NCI-H2227 treated with DMSO at 0.1 percent for 48 hours (cell line): Measurements from ENCODE around the gene C19orf38.
"Not testable (repeated sequence)": the region's sequence is repeated elsewhere in the genome, so short reads cannot be mapped to it uniquely, and the experiment has no call there.

ENCODE experiments used
- DNase-seq: peaks from one replicate; lab custom pipeline; 2025; lab: John Stamatoyannopoulos, UW

The C19orf38 gene

GRCh38 chr19:10823690-10824089 lies 24.5 kb upstream of the C19orf38 start:
- DNase-seq: no peak

- DNase-seq: no peak
These were observed 22.0 kb upstream of the C19orf38 start for GRCh38 chr19:10826231-10826630.

GRCh38 chr19:10826846-10827245 lies 21.4 kb upstream of the C19orf38 start:
- no peak for DNase-seq

GRCh38 chr19:10828981-10829821 lies 19.0 kb upstream of the C19orf38 start:
- DNase-seq: no peak

GRCh38 chr19:10829967-10830366 lies 18.2 kb upstream of the C19orf38 start:
- no peak for DNase-seq

DNA sequence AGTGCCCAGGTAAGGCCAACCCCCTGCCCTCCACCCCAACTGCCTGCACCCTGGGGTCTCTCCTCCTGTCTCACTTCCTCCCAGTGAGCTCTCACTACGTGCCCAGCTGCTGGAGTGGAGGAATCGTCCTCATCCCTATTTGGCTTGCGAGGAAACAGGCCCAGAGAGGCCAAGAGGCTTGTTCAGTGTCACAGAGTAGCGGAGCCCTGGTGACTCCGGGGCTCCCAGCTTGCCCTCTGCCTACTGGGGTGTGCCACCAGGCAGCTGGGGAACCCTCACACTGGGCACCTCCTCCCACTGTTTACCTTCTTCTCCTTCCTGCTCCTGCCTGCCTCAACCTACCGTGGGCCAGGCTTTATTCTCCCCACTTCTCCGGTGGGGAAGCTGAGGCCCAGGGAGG lies 17.8 kb upstream of the C19orf38 start:
- DNase-seq: no peak

DNA sequence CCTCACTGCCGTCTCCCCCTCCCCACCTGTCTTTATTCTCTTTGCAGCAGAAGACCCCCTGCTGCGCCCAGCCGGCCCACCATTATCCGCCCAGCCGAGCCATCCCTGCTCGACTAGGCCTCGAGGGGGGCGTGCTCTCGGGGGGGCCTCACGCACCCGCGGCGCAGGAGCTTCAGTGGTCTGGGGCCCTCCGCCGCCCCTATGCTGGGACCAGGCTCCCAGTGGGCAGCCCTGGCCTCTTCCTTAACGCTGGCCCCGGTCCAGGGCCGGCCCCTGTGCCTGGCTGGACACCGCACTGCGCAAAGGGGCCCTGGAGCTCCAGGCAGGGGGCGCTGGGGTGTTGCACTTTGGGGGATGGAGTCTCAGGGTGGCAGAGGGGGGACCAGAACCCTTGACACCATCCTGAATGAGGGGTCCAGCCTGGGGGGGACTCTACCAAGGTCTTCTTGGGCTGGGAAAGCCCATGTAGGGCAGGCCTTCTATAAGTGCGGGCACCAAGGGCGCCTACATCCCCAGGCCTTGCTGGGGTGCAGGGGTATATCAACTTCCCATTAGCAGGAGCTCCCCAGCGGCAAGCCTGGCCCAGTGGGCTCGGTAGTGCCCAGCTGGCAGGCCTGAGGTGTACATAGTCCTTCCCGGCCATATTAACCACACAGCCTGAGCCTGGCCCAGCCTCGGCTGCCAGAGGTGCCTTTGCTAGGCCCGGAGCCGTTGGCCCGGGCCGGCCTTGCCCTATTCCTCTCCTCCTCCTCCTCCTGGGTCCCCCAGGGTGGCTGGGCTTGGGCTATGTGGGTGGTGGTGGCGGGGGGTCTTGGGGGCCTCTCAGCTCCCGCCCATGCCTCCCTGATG lies 17.1 kb upstream of the C19orf38 start:
- no peak for DNase-seq

DNA sequence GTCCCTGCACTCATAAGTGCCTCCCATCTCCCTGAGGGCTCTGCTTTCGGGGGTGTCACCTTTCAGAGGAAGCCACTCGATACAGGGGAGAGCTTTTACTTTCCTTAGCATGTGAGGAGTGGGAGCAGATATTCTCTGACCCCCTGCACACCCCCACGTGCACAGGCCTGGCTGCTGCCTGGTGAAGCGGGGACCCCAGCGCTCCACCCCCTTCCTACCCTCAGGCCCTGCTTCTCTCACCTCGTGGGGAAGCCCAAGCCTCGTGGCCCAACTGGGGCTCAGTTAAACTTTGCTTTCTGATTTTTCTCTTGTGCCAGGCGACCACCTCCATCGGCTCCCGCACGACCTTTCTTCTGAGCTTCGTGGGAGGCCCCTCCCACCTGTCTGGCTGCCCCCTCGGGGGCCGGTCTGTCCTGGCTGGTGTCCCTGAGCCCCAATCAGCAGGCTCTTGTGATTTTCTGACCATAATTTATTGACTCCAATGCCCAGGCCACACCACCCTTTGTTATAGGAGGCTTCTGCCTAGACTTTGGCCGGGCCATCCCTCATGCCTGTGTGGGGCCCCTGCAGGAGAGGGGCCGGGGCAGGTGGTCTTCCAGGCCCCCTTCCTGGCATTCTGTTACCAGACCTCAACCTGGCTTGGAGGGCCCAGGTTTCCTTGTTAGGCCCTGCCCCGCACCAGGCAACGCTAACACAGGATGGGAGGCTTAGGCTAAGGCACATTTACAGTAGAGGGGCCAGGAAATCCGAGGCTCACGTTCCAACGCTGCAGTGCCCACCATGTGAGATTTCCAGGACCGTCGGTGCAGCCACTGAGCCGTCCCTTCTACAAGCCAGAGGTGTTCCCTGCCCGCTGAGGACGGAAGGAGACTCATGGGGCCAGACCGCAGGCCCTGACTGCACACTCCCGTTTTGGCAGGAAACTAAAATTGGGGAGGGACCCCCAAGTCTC lies 16.0 kb upstream of the C19orf38 start:
- DNase-seq: no peak

GRCh38 chr19:10832939-10833296 lies 15.3 kb upstream of the C19orf38 start:
- DNase-seq: no peak

GRCh38 chr19:10835089-10835753 lies 13.0 kb upstream of the C19orf38 start:
- DNase-seq: no peak

DNA sequence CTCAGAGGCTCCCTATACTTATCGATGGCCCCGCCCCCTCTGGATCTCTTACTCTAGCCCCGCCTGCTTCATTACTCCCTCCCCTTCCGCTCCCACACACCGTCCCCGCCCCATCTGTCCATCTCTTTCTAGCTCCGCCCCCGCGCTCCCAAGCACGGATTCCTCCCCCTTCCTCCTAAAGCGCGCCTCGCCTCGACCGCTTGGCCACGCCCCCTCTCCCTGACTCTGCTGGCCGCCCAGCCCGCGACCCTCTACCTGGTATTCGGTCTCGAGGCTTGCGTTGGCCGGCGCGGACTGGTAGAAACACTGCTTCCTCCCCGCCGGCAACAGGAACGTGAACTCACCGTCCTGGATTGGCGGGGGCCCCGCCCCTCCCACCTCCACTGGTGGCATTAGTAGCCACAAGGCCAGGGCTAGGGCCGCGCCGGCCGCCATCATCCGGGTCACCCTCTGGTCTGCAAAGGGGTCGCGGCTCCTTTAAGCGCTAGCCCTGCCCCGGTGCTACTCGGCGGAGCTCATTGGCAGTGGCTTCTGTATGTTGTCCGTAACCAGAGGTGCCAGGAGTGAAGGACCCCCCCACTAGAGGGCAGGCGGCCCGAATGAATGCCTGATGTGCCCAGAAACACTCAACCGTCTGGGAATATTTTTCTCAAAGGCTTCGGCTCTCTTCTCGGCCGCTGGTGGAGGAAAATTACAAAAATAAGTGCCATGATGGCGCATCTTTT lies 12.3 kb upstream of the C19orf38 start, which contains the start of gene TMED1:
Gene TMED1 (minus strand): TSS at position 459 of the 725 bp plus-strand sequence. CDS start 21 bp downstream, at position 438.
- DNase-seq: peak; percentile 98

GRCh38 chr19:10836479-10837330 lies 11.5 kb upstream of the C19orf38 start:
- DNase-seq: peak; percentile 97

DNA sequence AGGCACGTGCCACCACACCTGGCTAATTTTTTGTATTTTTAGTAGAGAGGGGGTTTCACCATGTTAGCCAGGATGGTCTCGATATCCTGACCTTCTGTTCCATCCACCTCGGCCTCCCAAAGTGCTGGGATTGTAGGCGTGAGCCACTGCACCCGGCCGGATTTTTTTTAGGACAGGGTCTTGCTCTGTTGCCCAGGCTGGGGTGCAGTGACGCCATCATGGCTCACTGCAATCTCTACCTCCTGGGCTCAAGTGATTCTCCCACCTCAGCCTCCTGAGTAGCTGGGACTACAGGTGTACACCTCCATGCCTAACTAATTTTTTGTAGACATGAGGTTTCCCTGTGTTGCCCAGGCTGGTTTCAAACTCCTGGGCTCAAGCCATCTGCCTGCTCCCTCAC lies 10.6 kb upstream of the C19orf38 start:
- DNase-seq: not testable (repeated sequence)

DNA sequence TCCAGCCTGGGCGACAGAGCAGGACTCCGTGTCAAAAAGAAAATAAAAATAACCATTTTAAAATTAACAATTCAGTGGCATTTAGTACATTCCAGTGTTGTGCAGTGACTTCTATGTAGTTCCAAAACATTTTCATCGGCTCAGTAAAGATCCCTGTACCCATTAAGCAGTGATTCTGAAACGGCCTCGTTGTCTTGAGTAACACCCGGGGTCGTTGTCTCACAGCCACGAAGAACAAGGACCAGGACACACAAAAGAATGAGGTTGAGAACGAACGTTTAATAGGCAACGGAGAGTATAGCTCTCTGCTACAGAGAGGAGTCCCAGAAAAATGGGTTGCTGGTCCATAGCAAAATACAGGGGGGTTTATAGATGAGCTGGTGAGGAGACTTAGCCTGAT lies 9.8 kb upstream of the C19orf38 start:
- DNase-seq: no peak

DNA sequence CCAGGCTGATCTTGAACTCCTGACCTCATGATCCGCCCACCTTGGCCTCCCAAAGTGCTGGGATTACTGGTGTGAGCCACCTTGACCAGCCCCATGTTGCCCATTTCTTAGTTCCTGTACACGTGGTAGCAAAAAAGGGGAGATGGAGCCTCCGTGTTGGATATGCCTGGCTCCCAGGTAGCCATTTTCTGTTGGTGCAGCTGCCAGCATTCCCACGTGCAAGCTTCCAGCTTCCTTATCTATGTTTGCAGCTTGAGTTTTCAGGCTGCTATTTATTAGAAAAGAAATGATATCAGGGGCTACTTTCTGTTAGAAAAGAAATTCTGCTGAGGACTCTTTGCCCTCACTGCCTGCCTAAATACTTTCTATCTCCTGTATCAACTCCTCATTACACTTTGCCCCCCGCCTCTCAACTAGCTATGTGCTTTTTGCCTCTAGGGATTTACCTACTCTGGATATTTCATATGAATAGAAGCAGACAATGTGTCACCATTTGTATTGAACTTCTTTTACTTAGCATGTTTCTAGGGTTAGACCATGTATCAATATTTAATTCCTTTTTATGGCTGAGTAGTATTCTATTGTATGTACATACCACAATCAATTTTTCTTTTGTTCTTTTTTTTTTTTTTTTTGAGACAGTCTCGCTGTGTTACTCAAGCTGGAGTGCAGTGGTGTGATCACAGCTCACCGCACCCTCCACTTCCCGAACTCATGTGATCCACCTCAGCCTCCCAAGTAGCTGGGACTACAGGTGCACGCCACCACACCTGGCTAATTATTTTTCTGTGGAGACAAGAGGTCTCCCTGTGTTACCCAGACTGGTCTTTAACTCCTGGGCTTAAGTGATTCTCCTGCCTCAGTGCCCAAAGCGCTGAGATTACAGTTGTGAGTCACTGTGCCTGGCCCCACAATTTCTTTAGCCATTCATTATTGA lies 8.8 kb upstream of the C19orf38 start:
- no peak for DNase-seq

DNA sequence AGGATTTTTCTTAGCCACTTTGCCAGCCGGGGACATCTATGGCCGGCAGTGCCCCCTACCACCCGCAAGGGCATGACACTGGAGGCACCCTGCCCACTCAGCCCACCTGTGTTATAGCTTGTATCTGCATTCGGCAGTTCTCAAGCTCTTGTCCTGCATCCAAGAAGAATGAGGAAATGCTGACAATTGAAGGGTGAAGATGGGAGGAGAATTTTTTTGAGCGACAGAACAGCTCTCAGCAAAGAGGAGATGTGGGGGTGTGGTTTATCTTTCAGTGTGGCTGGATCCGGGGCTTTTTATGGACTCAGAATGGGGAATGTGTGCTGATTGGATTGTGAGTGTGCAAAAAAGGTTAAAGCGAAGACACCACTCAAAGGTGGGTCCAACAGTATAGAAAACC lies 5.4 kb upstream of the C19orf38 start:
- no peak for DNase-seq

- DNase-seq: no peak
These were observed 1.6 kb upstream of the C19orf38 start for GRCh38 chr19:10846500-10847202.

GRCh38 chr19:10850631-10851030 lies 2.4 kb downstream of the C19orf38 start:
- no peak for DNase-seq
